NCI-H510A treated with DMSO at 0.1 percent for 48 hours (cell line): ENCODE measurements around the gene C15orf39.
A peak's percentile ranks its signal among the peaks of the same experiment; 100 is the strongest.

Experiments used
- DNase-seq: peaks from one replicate; lab custom pipeline; 2025; lab: John Stamatoyannopoulos, UW

Gene C15orf39

GRCh38 chr15:75172284-75172820 is 29.3 kb upstream of the C15orf39 start:
- peak; percentile 40 for DNase-seq

GRCh38 chr15:75174102-75174501 is 27.6 kb upstream of the C15orf39 start:
- no peak for DNase-seq

GRCh38 chr15:75174729-75175128 is 27.0 kb upstream of the C15orf39 start:
- no peak for DNase-seq

GRCh38 chr15:75176396-75176761 is 25.3 kb upstream of the C15orf39 start:
- DNase-seq, result no peak

- DNase-seq, result no peak
Observed at GRCh38 chr15:75177360-75178071, 24.2 kb upstream of the C15orf39 start.

- no peak for DNase-seq
Observed at GRCh38 chr15:75178171-75178937, 23.3 kb upstream of the C15orf39 start.

- no peak for DNase-seq
Observed at GRCh38 chr15:75178938-75179745, 22.5 kb upstream of the C15orf39 start.

GRCh38 chr15:75179746-75180140 is 21.9 kb upstream of the C15orf39 start:
- no peak for DNase-seq

GRCh38 chr15:75181780-75182179 is 19.9 kb upstream of the C15orf39 start:
- DNase-seq, result no peak

- no peak for DNase-seq
Observed at GRCh38 chr15:75182187-75183131, 19.2 kb upstream of the C15orf39 start.

- DNase-seq, result no peak
Observed at GRCh38 chr15:75185271-75186029, 16.2 kb upstream of the C15orf39 start.

GRCh38 chr15:75186044-75186443 is 15.6 kb upstream of the C15orf39 start:
- DNase-seq, result no peak

GRCh38 chr15:75188499-75188898 is 13.2 kb upstream of the C15orf39 start:
- no peak for DNase-seq

- no peak for DNase-seq
Observed at GRCh38 chr15:75191235-75191634, 10.4 kb upstream of the C15orf39 start.

GRCh38 chr15:75192307-75192706 is 9.4 kb upstream of the C15orf39 start:
- DNase-seq, result no peak

- no peak for DNase-seq
Observed at GRCh38 chr15:75193272-75193671, 8.4 kb upstream of the C15orf39 start.

GRCh38 chr15:75193976-75194375 is 7.7 kb upstream of the C15orf39 start:
- no peak for DNase-seq

- DNase-seq, result no peak
Observed at GRCh38 chr15:75194397-75194796, 7.3 kb upstream of the C15orf39 start.

- peak; percentile 92 for DNase-seq
Observed at GRCh38 chr15:75195122-75195765, 6.4 kb upstream of the C15orf39 start.

GRCh38 chr15:75195766-75196241 is 5.9 kb upstream of the C15orf39 start:
- peak; percentile 93 for DNase-seq
